Measurements from ENCODE around the gene PCSK7.

Gene PCSK7

GRCh38 chr11:117187799-117188481 lies 43.9 kb downstream of the PCSK7 start:
- TF ChIP-seq EZH2 (IDR thresholded peaks at IDR 0.05; ENCODE audit: borderline replicate concordance, low read depth, low read length, severe bottlenecking) (no peak), CTCF (IDR thresholded peaks at IDR 0.05; ENCODE audit: borderline replicate concordance, extremely low read depth, low read length, poor library complexity, severe bottlenecking) (no peak)
- H3K27ac ChIP-seq (ENCODE audit: low read length): no peak overlapping the region
- H3K79me2 ChIP-seq (ENCODE audit: insufficient read depth, low read length): no peaks in the 10 kb centered on the region
- DNase-seq (no peak), ATAC-seq (ENCODE audit: insufficient read depth, low read depth) (no peak)
- no peaks in the 10 kb centered on the region for H3K9me3 ChIP-seq (ENCODE audit: insufficient read depth, low read length, severe bottlenecking)
- H3K27me3 ChIP-seq (ENCODE audit: insufficient read depth, low read length, poor library complexity): no peaks in the 10 kb centered on the region
- no peak overlapping the region for H3K4me2 ChIP-seq (ENCODE audit: insufficient read depth, low read length)
- no peak overlapping the region for H3K4me3 ChIP-seq (ENCODE audit: low read depth in 1 of 2, low read length in 2 of 2)
- no peak overlapping the region for H2AFZ ChIP-seq (ENCODE audit: low read depth, low read length)
- H3K9ac ChIP-seq (ENCODE audit: low read depth, low read length): no peak overlapping the region
- H4K20me1 ChIP-seq (ENCODE audit: insufficient read depth, low read length): no peaks in the 10 kb centered on the region; the same call in 1 of the 2 replicates
- peaks cover 19% of the 10 kb centered on the region; the same call in 1 of the 2 replicates for H3K36me3 ChIP-seq (ENCODE audit: insufficient read depth, low read length)
- H3K4me1 ChIP-seq (ENCODE audit: insufficient read depth, low read length): no peaks in the 10 kb centered on the region

- no peaks in the 10 kb centered on the region for H3K4me1 ChIP-seq (ENCODE audit: insufficient read depth, low read length)
- no peaks in the 10 kb centered on the region for H3K9me3 ChIP-seq (ENCODE audit: insufficient read depth, low read length, severe bottlenecking)
- DNase-seq: no peak
- H3K27me3 ChIP-seq (ENCODE audit: insufficient read depth, low read length, poor library complexity): no peaks in the 10 kb centered on the region
- ATAC-seq (ENCODE audit: insufficient read depth, low read depth): no peak
- peaks cover 23% of the 10 kb centered on the region for H3K36me3 ChIP-seq (ENCODE audit: insufficient read depth, low read length)
- H3K79me2 ChIP-seq (ENCODE audit: insufficient read depth, low read length): no peaks in the 10 kb centered on the region
- H3K4me3 ChIP-seq (ENCODE audit: low read depth in 1 of 2, low read length in 2 of 2): no peak overlapping the region
- no peaks in the 10 kb centered on the region; the same call in 1 of the 2 replicates for H4K20me1 ChIP-seq (ENCODE audit: insufficient read depth, low read length)
- H3K9ac ChIP-seq (ENCODE audit: low read depth, low read length): no peak overlapping the region
- no peak overlapping the region for H3K27ac ChIP-seq (ENCODE audit: low read length)
- no peak overlapping the region for H2AFZ ChIP-seq (ENCODE audit: low read depth, low read length)
- TF ChIP-seq EZH2 (IDR thresholded peaks at IDR 0.05; ENCODE audit: borderline replicate concordance, low read depth, low read length, severe bottlenecking) (no peak), CTCF (IDR thresholded peaks at IDR 0.05; ENCODE audit: borderline replicate concordance, extremely low read depth, low read length, poor library complexity, severe bottlenecking) (no peak)
- H3K4me2 ChIP-seq (ENCODE audit: insufficient read depth, low read length): no peak overlapping the region
These were observed 44.5 kb downstream of the PCSK7 start for GRCh38 chr11:117187428-117187798.

GRCh38 chr11:117187007-117187406 lies 44.9 kb downstream of the PCSK7 start:
- H3K9ac ChIP-seq (ENCODE audit: low read depth, low read length): no peak overlapping the region
- no peak overlapping the region for H3K4me2 ChIP-seq (ENCODE audit: insufficient read depth, low read length)
- H3K4me3 ChIP-seq (ENCODE audit: low read depth in 1 of 2, low read length in 2 of 2): no peak overlapping the region
- TF ChIP-seq EZH2 (IDR thresholded peaks at IDR 0.05; ENCODE audit: borderline replicate concordance, low read depth, low read length, severe bottlenecking) (no peak), CTCF (IDR thresholded peaks at IDR 0.05; ENCODE audit: borderline replicate concordance, extremely low read depth, low read length, poor library complexity, severe bottlenecking) (no peak)
- peaks cover 26% of the 10 kb centered on the region for H3K36me3 ChIP-seq (ENCODE audit: insufficient read depth, low read length)
- H3K27me3 ChIP-seq (ENCODE audit: insufficient read depth, low read length, poor library complexity): no peaks in the 10 kb centered on the region
- no peak overlapping the region for H2AFZ ChIP-seq (ENCODE audit: low read depth, low read length)
- H3K9me3 ChIP-seq (ENCODE audit: insufficient read depth, low read length, severe bottlenecking): no peaks in the 10 kb centered on the region
- H3K4me1 ChIP-seq (ENCODE audit: insufficient read depth, low read length): no peaks in the 10 kb centered on the region
- no peaks in the 10 kb centered on the region; the same call in 1 of the 2 replicates for H4K20me1 ChIP-seq (ENCODE audit: insufficient read depth, low read length)
- no peak overlapping the region for H3K27ac ChIP-seq (ENCODE audit: low read length)
- ATAC-seq (ENCODE audit: insufficient read depth, low read depth): no peak
- H3K79me2 ChIP-seq (ENCODE audit: insufficient read depth, low read length): no peaks in the 10 kb centered on the region
- no peak for DNase-seq

All from DND-41 (cell line).